ENCODE results near the gene CXCL9. TPM values are rescaled to one million over a fixed set of nuclear protein-coding genes. Genes with fewer than 3 reads are reported as not detected.

Gene CXCL9
- total and polyA plus RNA-seq, 2 experiments from 2014 or later: not detected

DNA sequence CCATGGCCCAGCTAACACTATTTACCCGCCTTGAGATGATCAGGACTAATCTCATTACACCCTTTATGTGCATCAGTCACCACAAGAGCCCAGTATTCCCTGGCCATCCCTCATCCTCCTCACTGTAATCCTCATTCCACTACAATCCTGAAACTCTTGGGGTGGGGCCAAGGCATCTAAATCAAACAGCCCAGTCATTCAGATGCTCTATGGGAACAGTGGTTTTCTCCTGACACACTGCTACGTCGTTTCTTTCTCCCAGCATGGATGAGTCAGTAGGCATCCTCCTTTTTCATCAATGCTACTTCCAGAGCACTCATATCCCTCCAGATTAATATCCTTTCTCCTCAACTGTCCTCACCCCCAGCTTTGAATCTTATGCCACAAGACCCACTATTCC lies 22.2 kb downstream of the CXCL9 start:
- DNase-seq (ENCODE audit: low spot score): no peak
- no peaks in the 10 kb centered on the region for H3K27me3 ChIP-seq
- no peak overlapping the region for H2AFZ ChIP-seq
- H4K20me1 ChIP-seq (ENCODE audit: insufficient read depth, poor library complexity, severe bottlenecking): peaks cover 17% of the 10 kb centered on the region
- WGBS (ENCODE audit: low lambda C conversion rate, missing lambda C conversion rate): 92% methylated on average over 3 of the region's 3 CpGs
- H3K79me2 ChIP-seq: peaks cover 73% of the 10 kb centered on the region
- TF ChIP-seq EZH2phosphoT487 (IDR thresholded peaks at IDR 0.05; ENCODE audit: low read depth, severe bottlenecking, unreplicated experiment): no peak
- H3K9me3 ChIP-seq (ENCODE audit: low read depth): no peaks in the 10 kb centered on the region
- H3K36me3 ChIP-seq (replicated peaks; ENCODE audit: insufficient read depth, low read depth): no peaks in the 10 kb centered on the region
- H3K4me1 ChIP-seq (ENCODE audit: insufficient read depth): no peaks in the 10 kb centered on the region
- H3K27ac ChIP-seq: no peak overlapping the region
- no peak overlapping the region for H3K4me2 ChIP-seq
- H3K4me3 ChIP-seq: no peak overlapping the region
- no peaks in the 10 kb centered on the region for H3K9me2 ChIP-seq (replicated peaks; ENCODE audit: insufficient read depth)

DNA sequence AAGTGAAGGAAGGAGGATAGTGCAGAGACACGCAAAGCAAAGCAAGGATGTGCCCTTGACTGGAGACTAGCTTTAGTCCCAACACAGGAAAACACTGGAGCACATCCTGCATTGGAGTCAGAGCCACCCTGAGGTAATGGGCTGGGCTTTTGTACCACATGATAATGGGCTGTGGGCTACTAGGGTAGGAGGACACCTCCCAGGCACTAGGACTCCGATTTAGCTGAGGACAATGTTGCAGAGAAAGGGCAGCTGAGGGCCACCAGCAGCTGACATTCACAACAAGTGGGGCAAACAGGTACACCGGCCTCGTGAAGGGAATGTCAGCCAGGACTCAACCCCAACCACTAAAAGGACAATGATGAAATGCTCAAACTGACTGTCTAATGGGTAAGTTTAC lies 26.7 kb downstream of the CXCL9 start:
- no peak for DNase-seq (ENCODE audit: low spot score)
- Histone ChIP-seq H3K36me3 (replicated peaks; ENCODE audit: insufficient read depth, low read depth) (no peaks in the 10 kb centered on the region), H4K20me1 (ENCODE audit: insufficient read depth, poor library complexity, severe bottlenecking) (peaks cover 9% of the 10 kb centered on the region), H3K9me2 (replicated peaks; ENCODE audit: insufficient read depth) (no peaks in the 10 kb centered on the region), H3K9me3 (ENCODE audit: low read depth) (no peaks in the 10 kb centered on the region), H3K4me1 (ENCODE audit: insufficient read depth) (no peaks in the 10 kb centered on the region), H3K4me2 (no peak overlapping the region), H3K4me3 (no peak overlapping the region), H2AFZ (no peak overlapping the region), H3K79me2 (peaks cover 28% of the 10 kb centered on the region), H3K27ac (no peak overlapping the region), H3K27me3 (no peaks in the 10 kb centered on the region)
- WGBS (ENCODE audit: low lambda C conversion rate, missing lambda C conversion rate): 73% methylated on average over 4 of the region's 4 CpGs
- no peak for TF ChIP-seq EZH2phosphoT487 (IDR thresholded peaks at IDR 0.05; ENCODE audit: low read depth, severe bottlenecking, unreplicated experiment)
- no peak for TF ChIP-seq EZH2 (IDR thresholded peaks at IDR 0.05; ENCODE audit: borderline replicate concordance)

DNA sequence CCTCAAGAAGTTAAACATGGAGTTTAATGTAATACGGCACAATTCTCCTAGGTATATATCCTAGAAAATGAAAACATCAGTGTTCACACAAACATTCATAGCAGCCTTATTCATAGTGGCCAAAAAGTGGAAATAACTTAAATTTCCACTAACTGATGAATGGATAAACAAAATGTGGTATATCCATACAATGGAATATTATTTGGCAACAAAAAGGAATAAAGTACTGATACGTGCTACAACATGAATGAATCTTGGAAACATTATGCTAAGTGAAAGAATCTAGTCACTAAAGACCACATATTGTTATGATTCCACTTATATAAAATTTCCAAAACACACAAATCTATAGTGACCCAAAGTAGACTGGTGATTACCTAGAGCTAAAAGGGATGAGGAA lies 31.1 kb downstream of the CXCL9 start:
- Histone ChIP-seq H4K20me1 (ENCODE audit: insufficient read depth, poor library complexity, severe bottlenecking) (no peaks in the 10 kb centered on the region), H3K9me3 (ENCODE audit: low read depth) (no peaks in the 10 kb centered on the region), H3K27me3 (no peaks in the 10 kb centered on the region), H3K27ac (no peak overlapping the region), H3K4me2 (no peak overlapping the region), H3K36me3 (replicated peaks; ENCODE audit: insufficient read depth, low read depth) (no peaks in the 10 kb centered on the region), H2AFZ (no peak overlapping the region), H3K4me3 (no peak overlapping the region), H3K4me1 (ENCODE audit: insufficient read depth) (no peaks in the 10 kb centered on the region), H3K79me2 (no peaks in the 10 kb centered on the region), H3K9me2 (replicated peaks; ENCODE audit: insufficient read depth) (no peaks in the 10 kb centered on the region)
- 97% methylated on average over 2 of the region's 2 CpGs for WGBS (ENCODE audit: low lambda C conversion rate, missing lambda C conversion rate)
- TF ChIP-seq, protein P1, sequence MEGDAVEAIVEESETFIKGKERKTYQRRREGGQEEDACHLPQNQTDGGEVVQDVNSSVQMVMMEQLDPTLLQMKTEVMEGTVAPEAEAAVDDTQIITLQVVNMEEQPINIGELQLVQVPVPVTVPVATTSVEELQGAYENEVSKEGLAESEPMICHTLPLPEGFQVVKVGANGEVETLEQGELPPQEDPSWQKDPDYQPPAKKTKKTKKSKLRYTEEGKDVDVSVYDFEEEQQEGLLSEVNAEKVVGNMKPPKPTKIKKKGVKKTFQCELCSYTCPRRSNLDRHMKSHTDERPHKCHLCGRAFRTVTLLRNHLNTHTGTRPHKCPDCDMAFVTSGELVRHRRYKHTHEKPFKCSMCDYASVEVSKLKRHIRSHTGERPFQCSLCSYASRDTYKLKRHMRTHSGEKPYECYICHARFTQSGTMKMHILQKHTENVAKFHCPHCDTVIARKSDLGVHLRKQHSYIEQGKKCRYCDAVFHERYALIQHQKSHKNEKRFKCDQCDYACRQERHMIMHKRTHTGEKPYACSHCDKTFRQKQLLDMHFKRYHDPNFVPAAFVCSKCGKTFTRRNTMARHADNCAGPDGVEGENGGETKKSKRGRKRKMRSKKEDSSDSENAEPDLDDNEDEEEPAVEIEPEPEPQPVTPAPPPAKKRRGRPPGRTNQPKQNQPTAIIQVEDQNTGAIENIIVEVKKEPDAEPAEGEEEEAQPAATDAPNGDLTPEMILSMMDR (IDR thresholded peaks at IDR 0.05; ENCODE audit: poor library complexity): no peak
- no peak for TF ChIP-seq EZH2 (IDR thresholded peaks at IDR 0.05; ENCODE audit: borderline replicate concordance)
- TF ChIP-seq EZH2phosphoT487 (IDR thresholded peaks at IDR 0.05; ENCODE audit: low read depth, severe bottlenecking, unreplicated experiment): no peak
- DNase-seq (ENCODE audit: low spot score): no peak

DNA sequence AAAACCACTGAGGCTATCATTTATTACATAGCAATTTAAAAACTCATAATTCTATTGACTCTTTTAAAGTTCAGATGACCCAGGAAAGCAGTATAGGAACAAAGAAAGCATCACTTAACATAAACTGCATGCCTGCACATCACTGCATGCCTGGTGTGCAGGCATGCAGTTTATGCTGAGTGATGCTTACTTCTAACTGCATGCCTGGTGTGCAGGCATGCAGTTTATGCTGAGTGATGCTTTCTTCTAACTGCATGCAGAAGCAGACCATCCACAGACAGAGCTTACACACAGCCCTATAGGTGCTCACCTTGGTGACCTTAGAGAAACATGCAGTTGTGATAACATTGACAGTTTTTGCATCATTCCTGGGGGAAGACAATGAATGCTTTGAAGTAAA lies 33.5 kb downstream of the CXCL9 start:
- H3K36me3 ChIP-seq (replicated peaks; ENCODE audit: insufficient read depth, low read depth): no peaks in the 10 kb centered on the region

More for the DNA sequence above, 33.5 kb downstream of the CXCL9 start:
- Histone ChIP-seq H3K79me2 (no peaks in the 10 kb centered on the region), H2AFZ (no peak overlapping the region), H3K9me3 (ENCODE audit: low read depth) (no peaks in the 10 kb centered on the region), H3K4me2 (no peak overlapping the region), H3K4me3 (no peak overlapping the region), H3K9me2 (replicated peaks; ENCODE audit: insufficient read depth) (no peaks in the 10 kb centered on the region), H3K27ac (no peak overlapping the region), H3K27me3 (no peaks in the 10 kb centered on the region), H4K20me1 (ENCODE audit: insufficient read depth, poor library complexity, severe bottlenecking) (no peaks in the 10 kb centered on the region), H3K4me1 (ENCODE audit: insufficient read depth) (no peaks in the 10 kb centered on the region)
- DNase-seq (ENCODE audit: low spot score): no peak
- no peak for TF ChIP-seq EZH2phosphoT487 (IDR thresholded peaks at IDR 0.05; ENCODE audit: low read depth, severe bottlenecking, unreplicated experiment)
- TF ChIP-seq, protein P1 (IDR thresholded peaks at IDR 0.05; ENCODE audit: poor library complexity): no peak
- TF ChIP-seq EZH2 (IDR thresholded peaks at IDR 0.05; ENCODE audit: borderline replicate concordance): no peak
